Aorta (tissue), 5 donors: Measurements from ENCODE around the gene OR56A4. TPM values are rescaled to one million over a fixed set of nuclear protein-coding genes. Genes with fewer than 3 reads are reported as not detected.

Experiments used
- ATAC-seq: fragments of 200-7000 bp; cut with Tn5 transposase; one replicate; pipeline ENCODE4 v1.9.1; 2022; ENCODE audit warnings: moderate library complexity; ENCODE audit not compliant: low FRiP score
- DNase-seq, 2 donors: peaks; one replicate each; pipeline ENCODE4 v3.0.0-alpha.2; 2020
- H3K27ac ChIP-seq, 2 donors: one replicate each; pipeline ENCODE4 v1.5.1; 2013; ENCODE audit warnings: low read length in 2 of 2, mild to moderate bottlenecking in 2 of 2, moderate library complexity in 2 of 2, control low read depth in 1 of 2, inconsistent platforms in 1 of 2, low read depth in 1 of 2
- H3K27me3 ChIP-seq, 2 donors: one replicate each; pipeline ENCODE4 v1.6.1; 2013; ENCODE audit warnings: control low read depth in 1 of 2, low read length in 1 of 2, mild to moderate bottlenecking in 1 of 2, moderate library complexity in 1 of 2; ENCODE audit not compliant: insufficient read depth in 2 of 2, control insufficient read depth in 1 of 2
- H3K36me3 ChIP-seq, 2 donors: one replicate each; pipeline ENCODE4 v1.6.1; 2013; ENCODE audit warnings: control low read depth in 1 of 2, low read length in 1 of 2, mild to moderate bottlenecking in 1 of 2; ENCODE audit not compliant: insufficient read depth in 2 of 2, control insufficient read depth in 1 of 2
- H3K4me1 ChIP-seq, 2 donors: one replicate each; pipeline ENCODE4 v1.6.1; 2013; ENCODE audit warnings: low read length in 2 of 2, control low read depth in 1 of 2, mild to moderate bottlenecking in 1 of 2, moderate library complexity in 1 of 2; ENCODE audit not compliant: insufficient read depth in 2 of 2, control insufficient read depth in 1 of 2
- H3K4me3 ChIP-seq, 2 donors: one replicate each; pipeline ENCODE4 v1.5.1; 2013; ENCODE audit warnings: low read length in 2 of 2, control low read depth in 1 of 2, mild to moderate bottlenecking in 1 of 2
- H3K9me3 ChIP-seq: one replicate; pipeline ENCODE4 v1.6.1; 2013; ENCODE audit warnings: mild to moderate bottlenecking, low read length; ENCODE audit not compliant: control insufficient read depth
- WGBS, 2 donors: extraction: QIAGEN DNeasy Blood & Tissue Kit; methylation state at CpG; one replicate each; pipeline ENCODE4 v1.1.7; 2013; 5-methylcytosine and 5-hydroxymethylcytosine counted together
- intact Hi-C, 2 donors: fragments of 100-400 bp; cut with DNase I; formaldehyde crosslinking; loops; one replicate each; pipeline versions ENCODE4 v1.14.2 to v1.15.0; 2022
- polyA plus RNA-seq, 2 donors: library from polyadenylated mRNA; stranded (reverse); fragments of 200-250 nt; gene quantifications; one replicate each; pipeline ENCODE4 v1.2.3, GENCODE V29; 2013
- total RNA-seq, 2 donors: library from RNA; stranded (reverse); fragmentation: NEBNext Ultra II Directional; extraction: Animal tissue kit (Norgen Biotek cat#: 25700); gene quantifications; one replicate each; pipeline ENCODE4 v1.2.1, GENCODE V29; 2021
- donor health status: healthy with polysubstance abuse.
- donor health status: Bipolar disorder and iron deficiency.
- donor health status: DM: no; HTN: no; CAD: no.
- donor health status: DM: no; HTN: no; CAD: no.
- donor health status: DM: yes; HTN: yes; CAD: no.

Gene OR56A4
- total and polyA plus RNA-seq, 4 donors: not detected

- Histone ChIP-seq H3K27ac (no peak overlapping the region), H3K4me3 (no peak overlapping the region), H3K9me3 (no peaks in the 10 kb centered on the region), H3K27me3 (peaks cover 0 to 2% of the 10 kb centered on the region in 2 donors), H3K36me3 (no peaks in the 10 kb centered on the region), H3K4me1 (no peaks in the 10 kb centered on the region)
- DNase-seq (no peak), ATAC-seq (no peak)
- intact Hi-C loops: no loop called here
- WGBS, 2 donors: 81 to 86% methylated on average over 4 of the region's 4 CpGs
Observed at GRCh38 chr11:6012035-6012668, 5.4 kb upstream of the OR56A4 start.

GRCh38 chr11:6006395-6006794 lies 351 bp downstream of the OR56A4 start:
- intact Hi-C loops: no loop called here
- DNase-seq: no peak
- H3K9me3 ChIP-seq: no peaks in the 10 kb centered on the region
- no peak overlapping the region for H3K27ac ChIP-seq
- no peak overlapping the region for H3K4me3 ChIP-seq
- no peaks in the 10 kb centered on the region for H3K36me3 ChIP-seq
- no peaks in the 10 kb centered on the region for H3K4me1 ChIP-seq
- ATAC-seq: no peak
- H3K27me3 ChIP-seq: peaks cover 0 to 2% of the 10 kb centered on the region in 2 donors

GRCh38 chr11:6002202-6002699 lies 4.5 kb downstream of the OR56A4 start:
- no peak overlapping the region for H3K4me3 ChIP-seq
- DNase-seq (no peak), ATAC-seq (no peak)
- H3K27me3 ChIP-seq: no peaks in the 10 kb centered on the region
- no peaks in the 10 kb centered on the region for H3K4me1 ChIP-seq
- H3K9me3 ChIP-seq: no peaks in the 10 kb centered on the region
- intact Hi-C loops: no loop called here
- no peak overlapping the region for H3K27ac ChIP-seq
- 81 to 84% methylated on average over 7 of the region's 7 CpGs for WGBS, 2 donors
- no peaks in the 10 kb centered on the region for H3K36me3 ChIP-seq

GRCh38 chr11:5994791-5995190 lies 12.0 kb downstream of the OR56A4 start:
- no peak overlapping the region for H3K4me3 ChIP-seq
- H3K4me1 ChIP-seq: no peaks in the 10 kb centered on the region
- no peak for ATAC-seq
- intact Hi-C loops: no loop called here
- H3K27ac ChIP-seq: no peak overlapping the region
- 88% methylated on average over 14 of the region's 14 CpGs for WGBS, 2 donors
- H3K36me3 ChIP-seq: no peaks in the 10 kb centered on the region
- no peaks in the 10 kb centered on the region for H3K9me3 ChIP-seq
- no peaks in the 10 kb centered on the region for H3K27me3 ChIP-seq
- DNase-seq: peak in 1 of 2 donors; percentile 69

- WGBS, 2 donors: 72% methylated on average over 3 of the region's 3 CpGs
- intact Hi-C loops: no loop called here
- H3K36me3 ChIP-seq: no peaks in the 10 kb centered on the region
- no peaks in the 10 kb centered on the region for H3K4me1 ChIP-seq
- no peak for DNase-seq
- no peaks in the 10 kb centered on the region for H3K27me3 ChIP-seq
- no peak for ATAC-seq
- H3K27ac ChIP-seq: no peak overlapping the region
- H3K4me3 ChIP-seq: no peak overlapping the region
- H3K9me3 ChIP-seq: no peaks in the 10 kb centered on the region
Observed at GRCh38 chr11:5992604-5993251, 14.0 kb downstream of the OR56A4 start.

- Histone ChIP-seq H3K27ac (no peak overlapping the region), H3K4me1 (no peaks in the 10 kb centered on the region), H3K27me3 (no peaks in the 10 kb centered on the region), H3K9me3 (no peaks in the 10 kb centered on the region), H3K4me3 (no peak overlapping the region), H3K36me3 (no peaks in the 10 kb centered on the region)
- ATAC-seq (no peak), DNase-seq (no peak)
- WGBS, 2 donors: 74 to 79% methylated on average over 3 of the region's 3 CpGs
- intact Hi-C loops: no loop called here
Observed at GRCh38 chr11:5992150-5992549, 14.6 kb downstream of the OR56A4 start.

GRCh38 chr11:5989203-5989602 lies 17.5 kb downstream of the OR56A4 start:
- WGBS, 2 donors: 75 to 83% methylated on average over 4 of the region's 4 CpGs
- Histone ChIP-seq H3K27ac (no peak overlapping the region), H3K4me1 (no peaks in the 10 kb centered on the region), H3K36me3 (no peaks in the 10 kb centered on the region), H3K9me3 (peaks cover 3% of the 10 kb centered on the region), H3K4me3 (no peak overlapping the region), H3K27me3 (no peaks in the 10 kb centered on the region)
- no peak for ATAC-seq
- intact Hi-C loops: no loop called here
- no peak for DNase-seq

GRCh38 chr11:5986885-5987284 lies 19.9 kb downstream of the OR56A4 start, which contains the start of gene OR52L1:
Gene OR52L1, minus strand, starts transcription at chr11:5986985. Its CDS starts 55 bp downstream, at chr11:5986930.
- Histone ChIP-seq H3K27ac (no peak within 1 kb of the TSS), H3K4me3 (no peak within 1 kb of the TSS), H3K36me3 (no peaks in the 10 kb centered on the region), H3K9me3 (peaks cover 4% of the 10 kb centered on the region), H3K4me1 (no peaks in the 10 kb centered on the region), H3K27me3 (no peaks in the 10 kb centered on the region)
- no peak for DNase-seq
- WGBS, 2 donors: 52 to 62% methylated on average over 1 of the region's 1 CpG
- intact Hi-C loops: no loop called here
- ATAC-seq: no peak

- Histone ChIP-seq H3K9me3 (peaks cover 6% of the 10 kb centered on the region), H3K4me1 (no peaks in the 10 kb centered on the region), H3K4me3 (no peak overlapping the region), H3K27me3 (no peaks in the 10 kb centered on the region), H3K36me3 (no peaks in the 10 kb centered on the region), H3K27ac (no peak overlapping the region)
- DNase-seq: no peak
- ATAC-seq: no peak
- WGBS, 2 donors: 41 to 63% methylated on average over 1 of the region's 1 CpG
- intact Hi-C loops: no loop called here
Observed at GRCh38 chr11:5983443-5983842, 23.3 kb downstream of the OR56A4 start.
